ENCODE data around the gene ODF4. TPM values are rescaled to one million over a fixed set of nuclear protein-coding genes. Genes with fewer than 3 reads are reported as not detected.

Gene ODF4
- not detected in 2 replicates for total RNA-seq

GRCh38 chr17:8339540-8339939 is at the start of gene ODF4:
Gene ODF4, plus strand, starts transcription at chr17:8339840. Its CDS starts 212 bp downstream, at chr17:8340052.

GRCh38 chr17:8376271-8377067 is 36.8 kb downstream of the ODF4 start, which contains the start of gene KRABD2:
Gene KRABD2, minus strand, starts transcription at chr17:8376704.

GRCh38 chr17:8383143-8383822 is 43.6 kb downstream of the ODF4 start, which contains the start of gene RPL26:
Gene RPL26, minus strand, starts transcription at chr17:8383193. Its CDS starts 883 bp downstream, at chr17:8382310.

Other genes with a start within 250 kb of the ODF4 start
- not detected in 2 replicates for gene ALOXE3, start 221.3 kb upstream of the ODF4 start, total RNA-seq
- 0.13 TPM in 1 of 2 replicates, not detected in the other for gene HES7, start 215.7 kb upstream of the ODF4 start, total RNA-seq
- 8.3 and 16.0 TPM in 2 replicates for gene PER1, start 187.4 kb upstream of the ODF4 start, total RNA-seq
- gene VAMP2, start 176.9 kb upstream of the ODF4 start, total RNA-seq: 11.6 and 12.8 TPM in 2 replicates
- 27.2 and 30.0 TPM in 2 replicates for gene TMEM107, start 163.5 kb upstream of the ODF4 start, total RNA-seq
- 5.7 and 7.7 TPM in 2 replicates for gene BORCS6, start 149.7 kb upstream of the ODF4 start, total RNA-seq
- 2.8 and 5.5 TPM in 2 replicates for gene AURKB, start 129.3 kb upstream of the ODF4 start, total RNA-seq
- 6.8 and 7.9 TPM in 2 replicates for gene CTC1, start 91.8 kb upstream of the ODF4 start, total RNA-seq
- gene PFAS, start 90.6 kb upstream of the ODF4 start, total RNA-seq: 14.1 and 27.2 TPM in 2 replicates
- gene RANGRF, start 51.2 kb upstream of the ODF4 start, total RNA-seq: 7.9 and 9.4 TPM in 2 replicates
- gene SLC25A35, start 44.4 kb upstream of the ODF4 start, total RNA-seq: 0.78 and 1.3 TPM in 2 replicates
- 0.03 and 0.07 TPM in 2 replicates for gene ARHGEF15, start 29.6 kb upstream of the ODF4 start, total RNA-seq
- 1,414 and 1,770 TPM in 2 replicates for gene RPL26, start 43.4 kb downstream of the ODF4 start, total RNA-seq
- not detected in 2 replicates for gene RNF222, start 58.0 kb downstream of the ODF4 start, total RNA-seq
- gene NDEL1, start 96.0 kb downstream of the ODF4 start, total RNA-seq: 56.0 and 57.7 TPM in 2 replicates